ENCODE data around the gene DOCK9. TPM values are rescaled to one million over a fixed set of nuclear protein-coding genes. Genes with fewer than 3 reads are reported as not detected.

DOCK9 gene
- total and polyA plus RNA-seq, 2 experiments from 2014 or later: 8.5 to 57.7 TPM

- Mint-ChIP-seq H3K4me1 (peaks cover 28% of the 10 kb centered on the region), H3K36me3 (ENCODE audit: low read depth) (no peaks in the 10 kb centered on the region), H3K9me3 (no peaks in the 10 kb centered on the region), H3K4me3 (no peak overlapping the region), H3K27me3 (ENCODE audit: insufficient read depth, low read depth, poor library complexity) (no peaks in the 10 kb centered on the region), H3K27ac (no peak overlapping the region)
- TF ChIP-seq EZH2 (IDR thresholded peaks at IDR 0.05; ENCODE audit: low read depth, unreplicated experiment) (no peak), JUNB (IDR thresholded peaks at IDR 0.05; ENCODE audit: unreplicated experiment) (no peak), ZNF462 (CRISPR knock-in tag; IDR thresholded peaks at IDR 0.05) (no peak), REST (IDR thresholded peaks at IDR 0.05; ENCODE audit: unreplicated experiment) (no peak), ZNF114 (CRISPR knock-in tag; IDR thresholded peaks at IDR 0.05) (no peak), CTCF (conservative IDR thresholded peaks at IDR 0.05; ENCODE audit: low read depth in 2 of 2) (no peak), CREB1 (CRISPR knock-in tag; IDR thresholded peaks at IDR 0.05; ENCODE audit: low read depth) (no peak), NANOG (IDR thresholded peaks at IDR 0.05; ENCODE audit: borderline replicate concordance) (no peak), POLR2AphosphoS5 (IDR thresholded peaks at IDR 0.05; ENCODE audit: low read depth) (no peak), STAT1 (IDR thresholded peaks at IDR 0.05; ENCODE audit: unreplicated experiment) (no peak), ETS1 (IDR thresholded peaks at IDR 0.05) (no peak), ZNF331 (CRISPR knock-in tag; IDR thresholded peaks at IDR 0.05; ENCODE audit: low read depth) (no peak), EZH2phosphoT487 (IDR thresholded peaks at IDR 0.05; ENCODE audit: unreplicated experiment) (no peak)
- Histone ChIP-seq H3K4me1 (ENCODE audit: insufficient read depth) (peaks cover 16% of the 10 kb centered on the region), H3F3A (replicated peaks; ENCODE audit: low read depth) (no peaks in the 10 kb centered on the region), H4K20me1 (replicated peaks; ENCODE audit: insufficient read depth) (no peaks in the 10 kb centered on the region), H3K9me2 (ENCODE audit: insufficient read depth) (no peaks in the 10 kb centered on the region), H3K36me3 (ENCODE audit: insufficient read depth) (no peaks in the 10 kb centered on the region), H2AFZ (no peak overlapping the region), H3K27me3 (ENCODE audit: insufficient read depth) (no peaks in the 10 kb centered on the region), H3K4me3 (no peak overlapping the region), H3K4me2 (no peak overlapping the region), H3K27ac (ENCODE audit: low read depth) (no peak overlapping the region), H3K79me2 (replicated peaks; ENCODE audit: insufficient read depth) (no peaks in the 10 kb centered on the region)
- DNase-seq (ENCODE audit: low spot score) (no peak), ATAC-seq (no peak)
These were observed 140.0 kb downstream of the DOCK9 start for GRCh38 chr13:98837896-98838295.
